Measurements from ENCODE around the gene XAF1. TPM values are rescaled to one million over a fixed set of nuclear protein-coding genes. Genes with fewer than 3 reads are reported as not detected.

XAF1 gene
- total RNA-seq, 1 experiment from 2014 or later = 0.20 TPM

- H3K27ac Mint-ChIP-seq = no peak overlapping the region
- H3K4me1 Mint-ChIP-seq = no peaks in the 10 kb centered on the region
- TF ChIP-seq NFATC4 (CRISPR knock-in tag; IDR thresholded peaks at IDR 0.05) (no peak), RELA (CRISPR knock-in tag; IDR thresholded peaks at IDR 0.05; ENCODE audit: borderline replicate concordance) (no peak), MAX (CRISPR knock-in tag; IDR thresholded peaks at IDR 0.05) (no peak), SMAD4 (CRISPR knock-in tag; IDR thresholded peaks at IDR 0.05) (no peak), ETV6 (CRISPR knock-in tag; IDR thresholded peaks at IDR 0.05) (no peak), PRDM15 (CRISPR knock-in tag; IDR thresholded peaks at IDR 0.05) (no peak), NR3C1 (CRISPR knock-in tag; conservative IDR thresholded peaks at IDR 0.05; ENCODE audit: low read depth) (no peak), NR1H2 (CRISPR knock-in tag; IDR thresholded peaks at IDR 0.05) (no peak)
- TF ChIP-seq, protein P1, sequence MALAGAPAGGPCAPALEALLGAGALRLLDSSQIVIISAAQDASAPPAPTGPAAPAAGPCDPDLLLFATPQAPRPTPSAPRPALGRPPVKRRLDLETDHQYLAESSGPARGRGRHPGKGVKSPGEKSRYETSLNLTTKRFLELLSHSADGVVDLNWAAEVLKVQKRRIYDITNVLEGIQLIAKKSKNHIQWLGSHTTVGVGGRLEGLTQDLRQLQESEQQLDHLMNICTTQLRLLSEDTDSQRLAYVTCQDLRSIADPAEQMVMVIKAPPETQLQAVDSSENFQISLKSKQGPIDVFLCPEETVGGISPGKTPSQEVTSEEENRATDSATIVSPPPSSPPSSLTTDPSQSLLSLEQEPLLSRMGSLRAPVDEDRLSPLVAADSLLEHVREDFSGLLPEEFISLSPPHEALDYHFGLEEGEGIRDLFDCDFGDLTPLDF (CRISPR knock-in tag; IDR thresholded peaks at IDR 0.05) = no peak
- TF ChIP-seq, protein P2, sequence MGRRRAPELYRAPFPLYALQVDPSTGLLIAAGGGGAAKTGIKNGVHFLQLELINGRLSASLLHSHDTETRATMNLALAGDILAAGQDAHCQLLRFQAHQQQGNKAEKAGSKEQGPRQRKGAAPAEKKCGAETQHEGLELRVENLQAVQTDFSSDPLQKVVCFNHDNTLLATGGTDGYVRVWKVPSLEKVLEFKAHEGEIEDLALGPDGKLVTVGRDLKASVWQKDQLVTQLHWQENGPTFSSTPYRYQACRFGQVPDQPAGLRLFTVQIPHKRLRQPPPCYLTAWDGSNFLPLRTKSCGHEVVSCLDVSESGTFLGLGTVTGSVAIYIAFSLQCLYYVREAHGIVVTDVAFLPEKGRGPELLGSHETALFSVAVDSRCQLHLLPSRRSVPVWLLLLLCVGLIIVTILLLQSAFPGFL (CRISPR knock-in tag; IDR thresholded peaks at IDR 0.05; ENCODE audit: borderline replicate concordance) = no peak
- TF ChIP-seq, protein P3, sequence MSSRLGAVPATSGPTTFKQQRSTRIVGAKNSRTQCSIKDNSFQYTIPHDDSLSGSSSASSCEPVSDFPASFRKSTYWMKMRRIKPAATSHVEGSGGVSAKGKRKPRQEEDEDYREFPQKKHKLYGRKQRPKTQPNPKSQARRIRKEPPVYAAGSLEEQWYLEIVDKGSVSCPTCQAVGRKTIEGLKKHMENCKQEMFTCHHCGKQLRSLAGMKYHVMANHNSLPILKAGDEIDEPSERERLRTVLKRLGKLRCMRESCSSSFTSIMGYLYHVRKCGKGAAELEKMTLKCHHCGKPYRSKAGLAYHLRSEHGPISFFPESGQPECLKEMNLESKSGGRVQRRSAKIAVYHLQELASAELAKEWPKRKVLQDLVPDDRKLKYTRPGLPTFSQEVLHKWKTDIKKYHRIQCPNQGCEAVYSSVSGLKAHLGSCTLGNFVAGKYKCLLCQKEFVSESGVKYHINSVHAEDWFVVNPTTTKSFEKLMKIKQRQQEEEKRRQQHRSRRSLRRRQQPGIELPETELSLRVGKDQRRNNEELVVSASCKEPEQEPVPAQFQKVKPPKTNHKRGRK (CRISPR knock-in tag; IDR thresholded peaks at IDR 0.05; ENCODE audit: borderline replicate concordance) = no peak
- H3K27me3 Mint-ChIP-seq (ENCODE audit: low read depth) = peaks cover 17% of the 10 kb centered on the region
- H3K9me3 Mint-ChIP-seq = peaks cover 3% of the 10 kb centered on the region; the same call in 1 of the 2 replicates
- no peaks in the 10 kb centered on the region for H3K36me3 Mint-ChIP-seq
- ATAC-seq (no peak), DNase-seq (ENCODE audit: low spot score) (no peak)
- CTCF ChIA-PET = interaction anchor here (1.0 to 1.3 kb wide), 2 partner anchors 107 to 218 kb away, joined by 3 read pairs; no protein-coding TSS in a partner anchor
- no peak overlapping the region for H3K4me3 Mint-ChIP-seq
- POLR2A ChIA-PET = no interaction called here
These were observed 30.8 kb downstream of the XAF1 start for GRCh38 chr17:6786618-6787017.

- Mint-ChIP-seq H3K4me1 (no peaks in the 10 kb centered on the region), H3K27me3 (ENCODE audit: low read depth) (peaks cover 17% of the 10 kb centered on the region), H3K27ac (no peak overlapping the region), H3K4me3 (no peak overlapping the region), H3K36me3 (no peaks in the 10 kb centered on the region), H3K9me3 (peaks cover 3% of the 10 kb centered on the region; the same call in 1 of the 2 replicates)
- no peak for DNase-seq (ENCODE audit: low spot score)
- CTCF ChIA-PET = interaction anchor here (0.6 to 1.8 kb wide), 6 partner anchors 11 to 1178 kb away, joined by 3 to 5 read pairs (median 3); partner anchors contain the start of gene FBXO39
- ATAC-seq = no peak
- POLR2A ChIA-PET = no interaction called here
- TF ChIP-seq, protein P4, sequence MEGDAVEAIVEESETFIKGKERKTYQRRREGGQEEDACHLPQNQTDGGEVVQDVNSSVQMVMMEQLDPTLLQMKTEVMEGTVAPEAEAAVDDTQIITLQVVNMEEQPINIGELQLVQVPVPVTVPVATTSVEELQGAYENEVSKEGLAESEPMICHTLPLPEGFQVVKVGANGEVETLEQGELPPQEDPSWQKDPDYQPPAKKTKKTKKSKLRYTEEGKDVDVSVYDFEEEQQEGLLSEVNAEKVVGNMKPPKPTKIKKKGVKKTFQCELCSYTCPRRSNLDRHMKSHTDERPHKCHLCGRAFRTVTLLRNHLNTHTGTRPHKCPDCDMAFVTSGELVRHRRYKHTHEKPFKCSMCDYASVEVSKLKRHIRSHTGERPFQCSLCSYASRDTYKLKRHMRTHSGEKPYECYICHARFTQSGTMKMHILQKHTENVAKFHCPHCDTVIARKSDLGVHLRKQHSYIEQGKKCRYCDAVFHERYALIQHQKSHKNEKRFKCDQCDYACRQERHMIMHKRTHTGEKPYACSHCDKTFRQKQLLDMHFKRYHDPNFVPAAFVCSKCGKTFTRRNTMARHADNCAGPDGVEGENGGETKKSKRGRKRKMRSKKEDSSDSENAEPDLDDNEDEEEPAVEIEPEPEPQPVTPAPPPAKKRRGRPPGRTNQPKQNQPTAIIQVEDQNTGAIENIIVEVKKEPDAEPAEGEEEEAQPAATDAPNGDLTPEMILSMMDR (IDR thresholded peaks at IDR 0.05) = no peak
- TF ChIP-seq TP53 (CRISPR knock-in tag; IDR thresholded peaks at IDR 0.05) = no peak
- TF ChIP-seq E2F4 (CRISPR knock-in tag; IDR thresholded peaks at IDR 0.05; ENCODE audit: borderline replicate concordance, low read depth) = no peak
- no peak for TF ChIP-seq JUN (CRISPR knock-in tag; IDR thresholded peaks at IDR 0.05)
- TF ChIP-seq ZNF416 (CRISPR knock-in tag; IDR thresholded peaks at IDR 0.05) = no peak
- TF ChIP-seq ETV6 (CRISPR knock-in tag; IDR thresholded peaks at IDR 0.05) = no peak
- TF ChIP-seq, protein P2 (CRISPR knock-in tag; IDR thresholded peaks at IDR 0.05; ENCODE audit: borderline replicate concordance) = no peak
- no peak for TF ChIP-seq IRF2 (CRISPR knock-in tag; IDR thresholded peaks at IDR 0.05; ENCODE audit: borderline replicate concordance, low read depth)
- no peak for TF ChIP-seq ATF2 (CRISPR knock-in tag; IDR thresholded peaks at IDR 0.05; ENCODE audit: borderline replicate concordance, low read depth)
- TF ChIP-seq ZNF138 (CRISPR knock-in tag; conservative IDR thresholded peaks at IDR 0.05) = no peak
- TF ChIP-seq KAT7 (CRISPR knock-in tag; IDR thresholded peaks at IDR 0.05; ENCODE audit: borderline replicate concordance) = no peak
These were observed 31.3 kb downstream of the XAF1 start for GRCh38 chr17:6787081-6787693.
